ENCODE results near the gene SLC27A2. TPM values are rescaled to one million over a fixed set of nuclear protein-coding genes. Genes with fewer than 3 reads are reported as not detected.

The SLC27A2 gene
- total and polyA plus RNA-seq, 10 of the 15 experiments (the other 5 are each of a cell fraction or from before 2014, with no cell fraction given) = 0.22 to 1.2 (median 0.69) TPM; not detected in 1

DNA sequence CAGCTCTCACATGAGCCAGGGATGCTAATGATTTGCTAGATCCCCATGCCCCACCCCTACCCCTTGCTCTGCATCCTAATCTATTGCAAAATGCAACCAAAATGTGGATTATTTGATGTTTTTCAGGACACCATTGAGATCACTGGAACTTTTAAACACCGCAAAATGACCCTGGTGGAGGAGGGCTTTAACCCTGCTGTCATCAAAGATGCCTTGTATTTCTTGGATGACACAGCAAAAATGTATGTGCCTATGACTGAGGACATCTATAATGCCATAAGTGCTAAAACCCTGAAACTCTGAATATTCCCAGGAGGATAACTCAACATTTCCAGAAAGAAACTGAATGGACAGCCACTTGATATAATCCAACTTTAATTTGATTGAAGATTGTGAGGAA lies 53.8 kb downstream of the SLC27A2 start:
- ChIA-PET CTCF (interaction anchor here (0.6 kb wide), 1 partner anchor 86 kb away, joined by 3 read pairs; no protein-coding TSS in a partner anchor), RAD21 (ENCODE audit: unreplicated experiment) (no interaction called here), SMC1A (ENCODE audit: uncharacterized antibody, unreplicated experiment) (no interaction called here), POLR2A (no interaction called here)
- Histone ChIP-seq H3K4me2 (ENCODE audit: control insufficient read depth, insufficient read depth) (no peak overlapping the region), H2AFZ (ENCODE audit: control insufficient read depth, low read depth, low read length) (no peak overlapping the region), H4K20me1 (ENCODE audit: control insufficient read depth, insufficient read depth) (no peaks in the 10 kb centered on the region), H3K4me1 (ENCODE audit: control insufficient read depth, insufficient read depth, low read length) (no peaks in the 10 kb centered on the region), H3K27ac (ENCODE audit: control insufficient read depth, insufficient read depth) (no peak overlapping the region), H3K36me3 (ENCODE audit: control insufficient read depth in 2 of 2, insufficient read depth in 2 of 2, low read length in 1 of 2) (no peaks in the 10 kb centered on the region), H3K9me3 (replicated peaks; ENCODE audit: control insufficient read depth, insufficient read depth, low read length) (no peaks in the 10 kb centered on the region), H3K27me3 (replicated peaks in 1 of 2; ENCODE audit: control insufficient read depth in 2 of 2, insufficient read depth in 2 of 2, low read length in 1 of 2) (no peaks in the 10 kb centered on the region), H3K9ac (ENCODE audit: control insufficient read depth, insufficient read depth, low read length) (no peak overlapping the region), H3K79me2 (ENCODE audit: control insufficient read depth, insufficient read depth, low read length) (no peaks in the 10 kb centered on the region), H3K4me3 (no peak overlapping the region)
- in situ Hi-C loops (cut with MboI) (no loop called here), intact Hi-C loops (cut with micrococcal nuclease; ENCODE audit: unreplicated experiment) (no loop called here)
- TF ChIP-seq NR2F1 (conservative IDR thresholded peaks at IDR 0.05) = no peak
- TF ChIP-seq ZNF207 (IDR thresholded peaks at IDR 0.05; ENCODE audit: borderline replicate concordance) = no peak
- no peak for TF ChIP-seq TCF12 (IDR thresholded peaks at IDR 0.05; ENCODE audit: low read depth, low read length)
- no peak for TF ChIP-seq CREM (IDR thresholded peaks at IDR 0.05; ENCODE audit: low read depth)
- no peak for TF ChIP-seq CEBPB (IDR thresholded peaks at IDR 0.05; ENCODE audit: borderline replicate concordance in 1 of 2, low read depth in 2 of 2, low read length in 2 of 2)
- TF ChIP-seq FOXK2 (IDR thresholded peaks at IDR 0.05) = no peak
- TF ChIP-seq YBX1 (IDR thresholded peaks at IDR 0.05) = no peak
- TF ChIP-seq, protein P1, sequence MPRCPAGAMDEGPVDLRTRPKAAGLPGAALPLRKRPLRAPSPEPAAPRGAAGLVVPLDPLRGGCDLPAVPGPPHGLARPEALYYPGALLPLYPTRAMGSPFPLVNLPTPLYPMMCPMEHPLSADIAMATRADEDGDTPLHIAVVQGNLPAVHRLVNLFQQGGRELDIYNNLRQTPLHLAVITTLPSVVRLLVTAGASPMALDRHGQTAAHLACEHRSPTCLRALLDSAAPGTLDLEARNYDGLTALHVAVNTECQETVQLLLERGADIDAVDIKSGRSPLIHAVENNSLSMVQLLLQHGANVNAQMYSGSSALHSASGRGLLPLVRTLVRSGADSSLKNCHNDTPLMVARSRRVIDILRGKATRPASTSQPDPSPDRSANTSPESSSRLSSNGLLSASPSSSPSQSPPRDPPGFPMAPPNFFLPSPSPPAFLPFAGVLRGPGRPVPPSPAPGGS (IDR thresholded peaks at IDR 0.05; ENCODE audit: borderline replicate concordance, insufficient read depth, low read depth, low read length, poor library complexity, severe bottlenecking) = no peak
- no peak for TF ChIP-seq ZNF622 (IDR thresholded peaks at IDR 0.05)
- TF ChIP-seq CHD2 (IDR thresholded peaks at IDR 0.05; ENCODE audit: borderline replicate concordance, low read depth, low read length) = no peak
- no peak for TF ChIP-seq TARDBP (IDR thresholded peaks at IDR 0.05; ENCODE audit: borderline replicate concordance)
- TF ChIP-seq KDM1A (IDR thresholded peaks at IDR 0.05; ENCODE audit: borderline replicate concordance) = no peak
- TF ChIP-seq, protein P2, sequence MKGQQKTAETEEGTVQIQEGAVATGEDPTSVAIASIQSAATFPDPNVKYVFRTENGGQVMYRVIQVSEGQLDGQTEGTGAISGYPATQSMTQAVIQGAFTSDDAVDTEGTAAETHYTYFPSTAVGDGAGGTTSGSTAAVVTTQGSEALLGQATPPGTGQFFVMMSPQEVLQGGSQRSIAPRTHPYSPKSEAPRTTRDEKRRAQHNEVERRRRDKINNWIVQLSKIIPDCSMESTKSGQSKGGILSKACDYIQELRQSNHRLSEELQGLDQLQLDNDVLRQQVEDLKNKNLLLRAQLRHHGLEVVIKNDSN (IDR thresholded peaks at IDR 0.05; ENCODE audit: borderline replicate concordance, extremely low read length, insufficient read depth, low read depth, low read length) = no peak
- no peak for TF ChIP-seq BCL11A (IDR thresholded peaks at IDR 0.05; ENCODE audit: low read depth, low read length)
- BruUV-seq (replicated peaks) = no TSS peak
- DNase-seq (ENCODE audit: low read depth, low spot score) = no peak
- ATAC-seq = no peak
- FAIRE-seq = no peak
- WGBS (ENCODE audit: insufficient coverage, insufficient replicate concordance, low lambda C conversion rate, missing lambda C conversion rate) = 100% methylated on average over 1 of the region's 1 CpG

Measured in GM12878 (cell line).